ENCODE results near the gene ABHD8. TPM values are rescaled to one million over a fixed set of nuclear protein-coding genes. Genes with fewer than 3 reads are reported as not detected.

ABHD8 gene
- total and polyA plus RNA-seq, 2 donors (not counting 1 experiment from before 2014, with no cell fraction given) = 5.2 to 7.2 TPM

- Histone ChIP-seq H3K79me2 (ENCODE audit: control insufficient read depth, insufficient read depth, low read length) (no peaks in the 10 kb centered on the region), H3K36me3 (replicated peaks in 1 of 2; ENCODE audit: control extremely low read depth in 1 of 2, control insufficient read depth in 1 of 2, extremely low read depth in 1 of 2, insufficient read depth in 2 of 2, low read length in 1 of 2) (peaks cover 0 to 12% of the 10 kb centered on the region in 2 experiments), H3K4me2 (replicated peaks; ENCODE audit: low read depth, low read length, poor library complexity, severe bottlenecking) (peak overlapping the region; percentile 61), H4K20me1 (ENCODE audit: control insufficient read depth, insufficient read depth, low read length, poor library complexity, severe bottlenecking) (peaks cover 25% of the 10 kb centered on the region), H2AFZ (ENCODE audit: insufficient read depth, low read depth, low read length, poor library complexity, severe bottlenecking) (no peak overlapping the region), H3K4me3 (ENCODE audit: control extremely low read depth in 1 of 5, extremely low read depth in 1 of 5, insufficient read depth in 1 of 5, low read depth in 2 of 5, low read length in 4 of 5) (peak overlapping the region in 1 of 5 experiments; percentile 15), H3K27me3 (replicated peaks in 1 of 4; ENCODE audit: control extremely low read depth in 1 of 4, control insufficient read depth in 3 of 4, insufficient read depth in 4 of 4, low read length in 3 of 4) (no peaks in the 10 kb centered on the region), H3K9ac (ENCODE audit: low read length) (no peak overlapping the region), H3K27ac (ENCODE audit: low read length in 2 of 2) (no peak overlapping the region), H3K9me3 (ENCODE audit: control extremely low read depth in 1 of 3, control insufficient read depth in 2 of 3, insufficient read depth in 1 of 3, low read length in 2 of 3) (no peaks in the 10 kb centered on the region), H3K4me1 (ENCODE audit: control insufficient read depth in 2 of 2, insufficient read depth in 2 of 2, low read length in 2 of 2) (peaks cover 0 to 6% of the 10 kb centered on the region in 2 donors)
- H3K27ac Mint-ChIP-seq = no peak overlapping the region
- WGBS (ENCODE audit: insufficient coverage) = 19% methylated on average over 48 of the region's 56 CpGs
- CTCF ChIA-PET = interaction anchor here (0.9 kb wide), 1 partner anchor 11 kb away, joined by 3 read pairs; no protein-coding TSS in a partner anchor
- peaks cover 3% of the 10 kb centered on the region for H3K4me1 Mint-ChIP-seq
- TF ChIP-seq EZH2 (IDR thresholded peaks at IDR 0.05; ENCODE audit: borderline replicate concordance, insufficient read depth, low read depth, low read length, poor library complexity, severe bottlenecking) = no peak
- TF ChIP-seq CTCF (IDR thresholded peaks at IDR 0.05) = no peak
- H3K4me3 Mint-ChIP-seq = no peak overlapping the region
- H3K9me3 Mint-ChIP-seq (ENCODE audit: insufficient read depth) = no peaks in the 10 kb centered on the region
- no peaks in the 10 kb centered on the region for H3K27me3 Mint-ChIP-seq
- intact Hi-C loops (cut with micrococcal nuclease) = no loop called here
- POLR2A ChIA-PET = no interaction called here
- no peak for DNase-seq
- ATAC-seq (ENCODE audit: low read depth) = no peak
Observed at GRCh38 chr19:17323300-17323963, 20.2 kb upstream of the ABHD8 start.

- intact Hi-C loops (cut with micrococcal nuclease) = no loop called here
- Mint-ChIP-seq H3K4me1 (peaks cover 1% of the 10 kb centered on the region), H3K27ac (no peak overlapping the region), H3K27me3 (no peaks in the 10 kb centered on the region), H3K4me3 (no peak overlapping the region), H3K9me3 (ENCODE audit: insufficient read depth) (no peaks in the 10 kb centered on the region)
- H3K27ac ChIP-seq (ENCODE audit: low read length in 2 of 2) = no peak overlapping the region
- DNase-seq (no peak), ATAC-seq (ENCODE audit: low read depth) (no peak)
- H3K4me2 ChIP-seq (replicated peaks; ENCODE audit: low read depth, low read length, poor library complexity, severe bottlenecking) = peak overlapping the region; percentile 61
- no peaks in the 10 kb centered on the region for H3K9me3 ChIP-seq (ENCODE audit: control extremely low read depth in 1 of 3, control insufficient read depth in 2 of 3, insufficient read depth in 1 of 3, low read length in 2 of 3)
- peaks cover 0 to 12% of the 10 kb centered on the region in 2 experiments for H3K36me3 ChIP-seq (replicated peaks in 1 of 2; ENCODE audit: control extremely low read depth in 1 of 2, control insufficient read depth in 1 of 2, extremely low read depth in 1 of 2, insufficient read depth in 2 of 2, low read length in 1 of 2)
- no peaks in the 10 kb centered on the region for H3K27me3 ChIP-seq (replicated peaks in 1 of 4; ENCODE audit: control extremely low read depth in 1 of 4, control insufficient read depth in 3 of 4, insufficient read depth in 4 of 4, low read length in 3 of 4)
- no peak for TF ChIP-seq EZH2 (IDR thresholded peaks at IDR 0.05; ENCODE audit: borderline replicate concordance, insufficient read depth, low read depth, low read length, poor library complexity, severe bottlenecking)
- H4K20me1 ChIP-seq (ENCODE audit: control insufficient read depth, insufficient read depth, low read length, poor library complexity, severe bottlenecking) = peaks cover 25% of the 10 kb centered on the region
- no peak overlapping the region for H2AFZ ChIP-seq (ENCODE audit: insufficient read depth, low read depth, low read length, poor library complexity, severe bottlenecking)
- no peak overlapping the region for H3K4me3 ChIP-seq (ENCODE audit: control extremely low read depth in 1 of 5, extremely low read depth in 1 of 5, insufficient read depth in 1 of 5, low read depth in 2 of 5, low read length in 4 of 5)
- no peak overlapping the region for H3K9ac ChIP-seq (ENCODE audit: low read length)
- ChIA-PET CTCF (no interaction called here), POLR2A (no interaction called here)
- peaks cover 0 to 3% of the 10 kb centered on the region in 2 donors for H3K4me1 ChIP-seq (ENCODE audit: control insufficient read depth in 2 of 2, insufficient read depth in 2 of 2, low read length in 2 of 2)
- WGBS (ENCODE audit: insufficient coverage) = 93% methylated on average over 6 of the region's 10 CpGs
- no peaks in the 10 kb centered on the region for H3K79me2 ChIP-seq (ENCODE audit: control insufficient read depth, insufficient read depth, low read length)
Observed at GRCh38 chr19:17322854-17323253, 19.6 kb upstream of the ABHD8 start.
